HFFc6 (cell line): ENCODE measurements around the gene RASA3. TPM values are rescaled to one million over a fixed set of nuclear protein-coding genes. Genes with fewer than 3 reads are reported as not detected.

Experiments
- DNase-seq: peaks from one replicate; pipeline ENCODE4 v3.0.0-alpha.2; 2018
- H3K27ac Mint-ChIP-seq: 2 replicates; pipeline ENCODE4 v1.8.0; 2020; ENCODE audit warnings: mild to moderate bottlenecking, mixed read lengths
- H3K27me3 Mint-ChIP-seq: 2 replicates; pipeline ENCODE4 v1.8.0; 2021; ENCODE audit warnings: mild to moderate bottlenecking, moderate library complexity, mixed read lengths; ENCODE audit not compliant: insufficient read depth
- H3K36me3 Mint-ChIP-seq: 2 replicates; pipeline ENCODE4 v1.8.0; 2021; ENCODE audit warnings: low read depth, mixed read lengths
- H3K4me1 Mint-ChIP-seq: 2 replicates; pipeline ENCODE4 v1.8.0; 2020; ENCODE audit warnings: low read depth, mixed read lengths
- H3K4me3 Mint-ChIP-seq: 2 replicates; pipeline ENCODE4 v1.8.0; 2020; ENCODE audit warnings: mild to moderate bottlenecking, moderate library complexity, mixed read lengths
- H3K9me3 Mint-ChIP-seq: 2 replicates; pipeline ENCODE4 v1.8.0; 2020; ENCODE audit warnings: mild to moderate bottlenecking, mixed read lengths
- CTCF ChIP-seq: fragments of 200-600 bp; sonication (generic); IDR thresholded peaks from 2 replicates; pipeline ENCODE4 v1.5.0; 2021; ENCODE audit warnings: antibody characterized with exemption, mild to moderate bottlenecking
- total RNA-seq, 6 experiments: library from RNA; stranded (reverse); fragmentation: NEBNext Ultra II Directional; extraction: Animal tissue kit (Norgen Biotek cat#: 25700); gene quantifications; 2 replicates in 1 of 6; 3 replicates in 5 of 6; pipeline ENCODE4 v1.2.3, GENCODE V29; 2021

Gene RASA3
- total RNA-seq, 6 experiments from 2014 or later: 31.6 to 37.6 (median 33.1) TPM

GRCh38 chr13:113981194-113981605 is 151.2 kb downstream of the RASA3 start:
- peaks cover 19% of the 10 kb centered on the region for H3K4me1 Mint-ChIP-seq
- no peak overlapping the region for H3K27ac Mint-ChIP-seq
- no peak for TF ChIP-seq CTCF
- peaks cover 53% of the 10 kb centered on the region for H3K36me3 Mint-ChIP-seq
- no peaks in the 10 kb centered on the region for H3K9me3 Mint-ChIP-seq
- peaks cover 8% of the 10 kb centered on the region for H3K27me3 Mint-ChIP-seq
- DNase-seq: no peak
- H3K4me3 Mint-ChIP-seq: no peak overlapping the region

DNA sequence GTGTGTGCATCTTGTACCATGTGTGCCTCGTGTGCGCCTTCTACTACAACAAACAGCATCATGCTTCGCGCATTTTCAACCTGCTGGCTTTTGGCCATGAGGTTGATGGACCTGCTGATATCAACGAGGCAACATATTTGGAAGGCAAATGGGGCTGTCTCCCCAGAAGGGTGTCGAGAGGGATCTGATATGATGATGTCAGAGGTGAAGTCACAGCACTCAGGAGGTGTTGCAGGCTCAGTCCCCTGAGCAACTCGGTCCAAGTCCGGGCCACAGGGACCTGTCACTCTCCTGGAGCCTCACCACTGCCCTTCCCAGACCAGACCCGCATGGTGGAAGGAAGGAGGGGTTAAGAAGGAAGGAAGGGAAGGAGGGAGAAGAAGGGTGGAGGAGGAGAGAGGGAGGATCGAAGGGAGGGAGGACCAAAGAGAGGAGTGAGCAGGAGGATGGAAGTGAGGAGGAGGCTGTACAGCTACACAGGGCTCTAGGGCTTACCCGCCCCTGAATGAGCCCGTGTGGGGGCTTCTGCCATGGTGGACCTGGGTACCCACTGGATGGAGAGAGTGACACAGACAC is 151.8 kb downstream of the RASA3 start:
- DNase-seq: no peak
- TF ChIP-seq CTCF: no peak
- no peaks in the 10 kb centered on the region for H3K9me3 Mint-ChIP-seq
- H3K4me3 Mint-ChIP-seq: no peak overlapping the region; the same call in 1 of the 2 replicates
- peaks cover 56% of the 10 kb centered on the region for H3K36me3 Mint-ChIP-seq
- peak overlapping the region; percentile 3; the same call in 1 of the 2 replicates for H3K27ac Mint-ChIP-seq
- peaks cover 8% of the 10 kb centered on the region for H3K27me3 Mint-ChIP-seq
- H3K4me1 Mint-ChIP-seq: peaks cover 19% of the 10 kb centered on the region

DNA sequence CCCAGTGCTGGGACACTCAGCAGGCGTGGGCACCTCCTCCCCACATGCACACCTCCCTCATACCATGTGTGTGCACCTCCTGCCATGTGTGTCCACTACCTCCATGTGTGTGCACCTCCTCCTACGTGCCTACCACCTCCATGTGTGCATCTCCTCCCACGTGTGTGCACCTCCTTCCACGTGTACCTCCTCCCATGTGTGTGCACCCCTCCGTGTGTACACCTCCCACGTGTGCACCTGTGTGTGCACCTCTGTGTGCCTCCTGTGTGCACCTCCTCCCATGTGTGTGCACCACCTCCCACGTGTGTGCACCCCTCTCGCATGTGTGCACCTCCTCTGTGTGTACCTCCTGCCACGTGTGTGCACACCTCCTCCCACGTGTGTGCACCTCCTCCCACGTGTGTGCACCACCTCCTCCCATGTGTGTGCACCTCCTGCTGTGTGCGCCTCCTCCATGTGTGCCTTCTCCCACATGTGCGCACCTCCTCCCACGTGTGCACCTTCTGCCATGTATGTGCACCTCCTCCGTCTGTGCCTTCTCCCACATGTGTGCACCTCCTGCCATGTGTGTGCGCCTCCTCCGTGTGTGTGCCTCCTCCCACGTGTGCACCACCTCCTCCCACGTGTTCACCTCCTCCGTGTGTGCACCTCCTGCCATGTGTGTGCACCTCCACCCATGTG is 152.5 kb downstream of the RASA3 start:
- Mint-ChIP-seq H3K27me3 (peaks cover 10% of the 10 kb centered on the region), H3K27ac (peak overlapping the region; percentile 3; the same call in 1 of the 2 replicates), H3K4me3 (peak overlapping the region; percentile 37; the same call in 1 of the 2 replicates), H3K36me3 (peaks cover 58% of the 10 kb centered on the region), H3K9me3 (no peaks in the 10 kb centered on the region), H3K4me1 (peaks cover 19% of the 10 kb centered on the region)
- no peak for TF ChIP-seq CTCF
- DNase-seq: no peak

DNA sequence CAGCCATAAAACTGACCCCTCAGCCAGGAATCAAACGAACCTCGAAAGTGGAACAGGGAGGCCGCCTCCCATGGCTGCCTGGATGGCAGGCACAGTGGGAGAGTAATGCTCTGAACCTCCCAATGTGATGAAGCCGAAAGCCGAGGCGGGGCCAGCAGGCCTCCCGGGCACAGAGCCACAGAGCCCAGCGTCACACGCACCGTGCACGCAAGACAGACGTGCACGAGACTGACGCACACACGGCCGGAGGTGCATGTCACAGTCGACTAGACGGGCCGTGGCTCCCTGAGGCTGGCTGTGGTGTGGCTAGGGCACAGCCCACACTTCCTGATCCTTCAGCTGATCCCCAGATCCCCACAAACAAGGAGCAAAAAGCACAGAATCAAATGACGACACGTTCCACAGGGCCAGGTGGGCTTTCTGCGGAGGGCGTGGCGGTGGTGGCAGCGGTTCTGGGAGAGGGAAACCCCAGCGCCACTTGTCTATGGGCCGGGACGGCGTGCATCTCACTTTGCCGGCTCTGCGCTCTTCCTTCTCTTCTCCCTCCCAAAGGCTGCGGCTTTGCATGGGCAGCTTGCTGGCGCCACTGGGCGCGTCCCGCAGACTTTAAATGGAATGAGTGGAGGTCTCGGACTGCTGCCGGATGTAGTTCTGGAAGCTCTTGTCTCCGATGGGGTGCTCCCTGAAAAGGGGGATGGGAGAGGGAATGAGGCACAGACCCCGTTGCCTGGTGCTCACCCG is 153.5 kb downstream of the RASA3 start:
- Mint-ChIP-seq H3K9me3 (no peaks in the 10 kb centered on the region), H3K4me3 (no peak overlapping the region), H3K27ac (peak overlapping the region; percentile 44; the same call in 1 of the 2 replicates), H3K4me1 (peaks cover 19% of the 10 kb centered on the region), H3K36me3 (peaks cover 58% of the 10 kb centered on the region), H3K27me3 (peaks cover 10% of the 10 kb centered on the region)
- DNase-seq: no peak
- no peak for TF ChIP-seq CTCF

DNA sequence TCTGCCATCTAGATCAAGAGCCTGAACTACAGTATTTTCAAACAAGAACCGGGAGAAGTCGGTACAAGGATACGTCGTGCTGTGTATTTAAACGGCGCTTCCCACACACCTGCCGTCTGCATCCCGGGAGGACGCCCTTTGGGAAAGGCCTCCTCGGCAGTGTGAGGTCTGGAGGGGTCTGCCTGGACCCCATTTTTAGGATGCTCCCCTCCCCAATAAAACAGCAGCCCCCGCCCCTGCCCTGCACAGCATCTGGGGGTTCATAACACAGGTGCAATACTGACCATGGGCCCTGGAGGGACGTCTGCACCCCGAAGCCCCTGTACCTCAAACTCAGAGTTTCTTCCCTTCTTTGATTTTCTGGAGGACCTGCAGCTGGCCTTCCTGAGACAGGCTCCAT is 154.4 kb downstream of the RASA3 start:
- H3K36me3 Mint-ChIP-seq: peaks cover 58% of the 10 kb centered on the region
- H3K4me3 Mint-ChIP-seq: no peak overlapping the region
- no peaks in the 10 kb centered on the region for H3K9me3 Mint-ChIP-seq
- no peak for TF ChIP-seq CTCF
- peak overlapping the region; percentile 79; the same call in 1 of the 2 replicates for H3K27ac Mint-ChIP-seq
- peaks cover 13% of the 10 kb centered on the region for H3K27me3 Mint-ChIP-seq
- peaks cover 19% of the 10 kb centered on the region for H3K4me1 Mint-ChIP-seq
- DNase-seq: no peak
